Thymus (tissue), 11 donors: ENCODE data around the gene NREP. TPM values are rescaled to one million over a fixed set of nuclear protein-coding genes. Genes with fewer than 3 reads are reported as not detected.

Experiments used
- DNase-seq, 9 donors: peaks; one replicate each; pipeline ENCODE4 v3.0.0-alpha.2; 2013; ENCODE audit warnings: low spot score in 9 of 9, low read depth in 6 of 9, missing footprints in 1 of 9
- H3K27ac ChIP-seq, 2 donors: one replicate each; pipeline ENCODE4 v1.5.1; 2013; ENCODE audit warnings: control low read depth in 1 of 2, low read depth in 1 of 2, low read length in 1 of 2, mild to moderate bottlenecking in 1 of 2, moderate library complexity in 1 of 2
- H3K27me3 ChIP-seq, 2 donors: one replicate each; pipeline ENCODE4 v1.5.1; 2013; ENCODE audit warnings: low read length in 1 of 2; ENCODE audit not compliant: control insufficient read depth in 2 of 2, insufficient read depth in 1 of 2
- H3K36me3 ChIP-seq, 2 donors: one replicate each; pipeline ENCODE4 v1.5.1; 2013; ENCODE audit warnings: low read length in 1 of 2, mild to moderate bottlenecking in 1 of 2, moderate library complexity in 1 of 2; ENCODE audit not compliant: control insufficient read depth in 2 of 2, insufficient read depth in 2 of 2
- H3K4me1 ChIP-seq, 2 donors: one replicate each; pipeline ENCODE4 v1.5.1; 2013; ENCODE audit warnings: low read length in 2 of 2; ENCODE audit not compliant: control insufficient read depth in 2 of 2, insufficient read depth in 2 of 2
- H3K4me3 ChIP-seq, 2 donors: one replicate each; pipeline ENCODE4 v1.5.1; 2013; ENCODE audit warnings: low read length in 2 of 2, control low read depth in 1 of 2, mild to moderate bottlenecking in 1 of 2
- H3K9me3 ChIP-seq, 2 donors: one replicate each; pipeline ENCODE4 v1.5.1; 2013; ENCODE audit warnings: low read length in 1 of 2, mild to moderate bottlenecking in 1 of 2; ENCODE audit not compliant: control insufficient read depth in 2 of 2, insufficient read depth in 1 of 2
- WGBS: extraction: QIAGEN DNeasy Blood & Tissue Kit; methylation state at CpG from one replicate; pipeline ENCODE4 v1.1.7; 2013; 5-methylcytosine and 5-hydroxymethylcytosine counted together
- polyA plus RNA-seq: library from polyadenylated mRNA; stranded (reverse); fragments of 200-250 nt; gene quantifications from one replicate; pipeline ENCODE4 v1.2.3, GENCODE V29; 2013
- total RNA-seq: library from RNA; stranded (reverse); fragments of 120-200 nt; gene quantifications from one replicate; pipeline ENCODE4 v1.2.4, GENCODE V29; 2013
- donor health status: healthy.

Gene NREP
- total and polyA plus RNA-seq, 2 donors, result 76.6 to 173 TPM

GRCh38 chr5:111737716-111738115 is 19.3 kb downstream of the NREP start:
- Histone ChIP-seq H3K27me3 (no peaks in the 10 kb centered on the region), H3K4me3 (no peak overlapping the region), H3K36me3 (peaks cover 3 to 38% of the 10 kb centered on the region in 2 donors), H3K9me3 (no peaks in the 10 kb centered on the region), H3K4me1 (peaks cover 32 to 45% of the 10 kb centered on the region in 2 donors), H3K27ac (no peak overlapping the region)
- 87% methylated on average over 1 of the region's 1 CpG for WGBS
- DNase-seq, result no peak

- Histone ChIP-seq H3K27me3 (no peaks in the 10 kb centered on the region), H3K9me3 (no peaks in the 10 kb centered on the region), H3K36me3 (peaks cover 14 to 51% of the 10 kb centered on the region in 2 donors), H3K4me3 (no peak overlapping the region), H3K27ac (no peak overlapping the region), H3K4me1 (peaks cover 16 to 31% of the 10 kb centered on the region in 2 donors)
- WGBS, result 94% methylated on average over 8 of the region's 8 CpGs
- no peak for DNase-seq
Observed at GRCh38 chr5:111735583-111736270, 21.3 kb downstream of the NREP start.

GRCh38 chr5:111734597-111734996 is 22.4 kb downstream of the NREP start:
- H3K4me1 ChIP-seq, result peaks cover 16 to 31% of the 10 kb centered on the region in 2 donors
- WGBS, result 93% methylated on average over 3 of the region's 3 CpGs
- H3K4me3 ChIP-seq, result no peak overlapping the region
- H3K9me3 ChIP-seq, result no peaks in the 10 kb centered on the region
- H3K36me3 ChIP-seq, result peaks cover 14 to 60% of the 10 kb centered on the region in 2 donors
- no peaks in the 10 kb centered on the region for H3K27me3 ChIP-seq
- DNase-seq, result no peak
- no peak overlapping the region for H3K27ac ChIP-seq

GRCh38 chr5:111734013-111734412 is 23.0 kb downstream of the NREP start:
- peak in 1 of 9 donors; percentile 57 for DNase-seq
- Histone ChIP-seq H3K27me3 (no peaks in the 10 kb centered on the region), H3K4me1 (peaks cover 11 to 26% of the 10 kb centered on the region in 2 donors), H3K27ac (peak overlapping the region in 1 of 2 donors; percentile 3), H3K4me3 (no peak overlapping the region), H3K9me3 (no peaks in the 10 kb centered on the region), H3K36me3 (peaks cover 14 to 63% of the 10 kb centered on the region in 2 donors)
- WGBS, result 51% methylated on average over 5 of the region's 6 CpGs

GRCh38 chr5:111733571-111733970 is 23.4 kb downstream of the NREP start:
- peaks cover 6 to 22% of the 10 kb centered on the region in 2 donors for H3K4me1 ChIP-seq
- no peak for DNase-seq
- H3K4me3 ChIP-seq, result no peak overlapping the region
- H3K36me3 ChIP-seq, result peaks cover 14 to 68% of the 10 kb centered on the region in 2 donors
- no peak overlapping the region for H3K27ac ChIP-seq
- WGBS, result 97% methylated on average over 7 of the region's 7 CpGs
- no peaks in the 10 kb centered on the region for H3K9me3 ChIP-seq
- H3K27me3 ChIP-seq, result no peaks in the 10 kb centered on the region

GRCh38 chr5:111731638-111732037 is 25.4 kb downstream of the NREP start:
- no peaks in the 10 kb centered on the region for H3K27me3 ChIP-seq
- 92% methylated on average over 7 of the region's 7 CpGs for WGBS
- peaks cover 16 to 82% of the 10 kb centered on the region in 2 donors for H3K36me3 ChIP-seq
- H3K4me3 ChIP-seq, result no peak overlapping the region
- no peak overlapping the region for H3K27ac ChIP-seq
- DNase-seq, result no peak
- peaks cover 2 to 12% of the 10 kb centered on the region in 2 donors for H3K4me1 ChIP-seq
- H3K9me3 ChIP-seq, result no peaks in the 10 kb centered on the region

GRCh38 chr5:111730659-111731382 is 26.2 kb downstream of the NREP start:
- Histone ChIP-seq H3K4me3 (no peak overlapping the region), H3K9me3 (no peaks in the 10 kb centered on the region), H3K36me3 (peaks cover 16 to 80% of the 10 kb centered on the region in 2 donors), H3K4me1 (peaks cover 2 to 12% of the 10 kb centered on the region in 2 donors), H3K27me3 (no peaks in the 10 kb centered on the region), H3K27ac (no peak overlapping the region)
- WGBS, result 80% methylated on average over 8 of the region's 8 CpGs
- no peak for DNase-seq

GRCh38 chr5:111728941-111729340 is 28.1 kb downstream of the NREP start:
- Histone ChIP-seq H3K27ac (no peak overlapping the region), H3K4me1 (peaks cover 2 to 8% of the 10 kb centered on the region in 2 donors), H3K27me3 (no peaks in the 10 kb centered on the region), H3K9me3 (no peaks in the 10 kb centered on the region), H3K36me3 (peaks cover 16 to 67% of the 10 kb centered on the region in 2 donors), H3K4me3 (no peak overlapping the region)
- WGBS, result 99% methylated on average over 3 of the region's 3 CpGs
- no peak for DNase-seq

GRCh38 chr5:111726986-111727385 is 30.0 kb downstream of the NREP start:
- Histone ChIP-seq H3K9me3 (no peaks in the 10 kb centered on the region), H3K36me3 (peaks cover 13 to 52% of the 10 kb centered on the region in 2 donors), H3K4me3 (no peak overlapping the region), H3K4me1 (peaks cover 2 to 4% of the 10 kb centered on the region in 2 donors), H3K27ac (no peak overlapping the region), H3K27me3 (no peaks in the 10 kb centered on the region)
- 98% methylated on average over 2 of the region's 2 CpGs for WGBS
- DNase-seq, result no peak
